Skeletal muscle tissue (tissue), 4 donors: Measurements from ENCODE around the gene HOXB9. TPM values are rescaled to one million over a fixed set of nuclear protein-coding genes. Genes with fewer than 3 reads are reported as not detected.

Source experiments
- H3K27ac ChIP-seq: one replicate; pipeline ENCODE4 v1.7.0; 2013; ENCODE audit warnings: mild to moderate bottlenecking, low read depth, low read length, inconsistent platforms
- H3K27me3 ChIP-seq, 3 donors: one replicate each; pipeline ENCODE4 v1.7.0; 2013; ENCODE audit warnings: low read length in 3 of 3; ENCODE audit not compliant: control insufficient read depth in 3 of 3, insufficient read depth in 3 of 3
- H3K36me3 ChIP-seq, 3 donors: one replicate each; pipeline ENCODE4 v1.7.0; 2013; ENCODE audit warnings: low read length in 3 of 3; ENCODE audit not compliant: control insufficient read depth in 3 of 3, insufficient read depth in 3 of 3
- H3K4me1 ChIP-seq, 3 donors: one replicate each; pipeline ENCODE4 v1.7.0; 2013; ENCODE audit warnings: low read length in 3 of 3, mild to moderate bottlenecking in 3 of 3; ENCODE audit not compliant: control insufficient read depth in 3 of 3, insufficient read depth in 3 of 3
- H3K4me3 ChIP-seq, 3 donors: one replicate each; pipeline ENCODE4 v1.7.0; 2013; ENCODE audit warnings: low read length in 3 of 3
- H3K9ac ChIP-seq, 3 donors: one replicate each; pipeline ENCODE4 v1.7.0; 2013; ENCODE audit warnings: low read length in 3 of 3, mild to moderate bottlenecking in 3 of 3, moderate library complexity in 2 of 3, low read depth in 1 of 3
- H3K9me3 ChIP-seq, 3 donors: one replicate each; pipeline ENCODE4 v1.7.0; 2013; ENCODE audit warnings: low read length in 3 of 3; ENCODE audit not compliant: control insufficient read depth in 3 of 3
- total RNA-seq: library from RNA; depleted of rRNA; stranded (reverse); fragments of >200 nt; gene quantifications from one replicate; pipeline ENCODE4 v1.2.3, GENCODE V29; 2014
- donor health status: Osteomylitis.

HOXB9 gene
- total RNA-seq, 1 donor from 2014 or later = not detected

GRCh38 chr17:48630925-48631692 lies 5.0 kb upstream of the HOXB9 start:
- Histone ChIP-seq H3K4me1 (peaks cover 0 to 4% (median under 1%) of the 10 kb centered on the region in 3 donors), H3K9me3 (no peaks in the 10 kb centered on the region), H3K36me3 (no peaks in the 10 kb centered on the region), H3K4me3 (no peak overlapping the region), H3K27me3 (peaks cover 96 to 98% (median 97%) of the 10 kb centered on the region in 3 donors), H3K9ac (no peak overlapping the region), H3K27ac (no peak overlapping the region)

GRCh38 chr17:48630009-48630924 lies 4.1 kb upstream of the HOXB9 start:
- Histone ChIP-seq H3K4me3 (no peak overlapping the region), H3K27me3 (peaks cover 96 to 98% (median 97%) of the 10 kb centered on the region in 3 donors), H3K27ac (no peak overlapping the region), H3K9ac (no peak overlapping the region), H3K4me1 (peaks cover 8 to 12% (median 9%) of the 10 kb centered on the region in 3 donors), H3K36me3 (no peaks in the 10 kb centered on the region), H3K9me3 (no peaks in the 10 kb centered on the region)

- H3K9ac ChIP-seq = no peak overlapping the region
- no peaks in the 10 kb centered on the region for H3K36me3 ChIP-seq
- no peaks in the 10 kb centered on the region for H3K9me3 ChIP-seq
- H3K4me1 ChIP-seq = peaks cover 12 to 17% (median 13%) of the 10 kb centered on the region in 3 donors
- no peak overlapping the region for H3K27ac ChIP-seq
- peaks cover 95 to 98% (median 97%) of the 10 kb centered on the region in 3 donors for H3K27me3 ChIP-seq
- H3K4me3 ChIP-seq = no peak overlapping the region
Observed at GRCh38 chr17:48629411-48629759, 3.2 kb upstream of the HOXB9 start.

- H3K27ac ChIP-seq = no peak overlapping the region
- no peak overlapping the region for H3K9ac ChIP-seq
- H3K9me3 ChIP-seq = no peaks in the 10 kb centered on the region
- H3K36me3 ChIP-seq = no peaks in the 10 kb centered on the region
- no peak overlapping the region for H3K4me3 ChIP-seq
- peaks cover 12 to 15% (median 13%) of the 10 kb centered on the region in 3 donors for H3K4me1 ChIP-seq
- H3K27me3 ChIP-seq = peaks cover 96 to 99% (median 97%) of the 10 kb centered on the region in 3 donors
Observed at GRCh38 chr17:48628649-48629410, 2.7 kb upstream of the HOXB9 start.

- Histone ChIP-seq H3K36me3 (no peaks in the 10 kb centered on the region), H3K27ac (no peak overlapping the region), H3K4me3 (no peak overlapping the region), H3K9me3 (no peaks in the 10 kb centered on the region), H3K4me1 (peaks cover 12 to 15% (median 13%) of the 10 kb centered on the region in 3 donors), H3K9ac (no peak overlapping the region), H3K27me3 (peaks cover 96 to 99% (median 97%) of the 10 kb centered on the region in 3 donors)
Observed at GRCh38 chr17:48627623-48628521, 1.7 kb upstream of the HOXB9 start.

- Histone ChIP-seq H3K9me3 (no peaks in the 10 kb centered on the region), H3K27ac (no peak overlapping the region), H3K4me3 (no peak overlapping the region), H3K27me3 (peaks cover 96 to 99% (median 97%) of the 10 kb centered on the region in 3 donors), H3K36me3 (no peaks in the 10 kb centered on the region), H3K4me1 (peaks cover 12 to 15% (median 13%) of the 10 kb centered on the region in 3 donors), H3K9ac (no peak overlapping the region)
Observed at GRCh38 chr17:48627118-48627597, 1.0 kb upstream of the HOXB9 start.

GRCh38 chr17:48625495-48626244 lies 488 bp downstream of the HOXB9 start:
- H3K36me3 ChIP-seq = no peaks in the 10 kb centered on the region
- H3K27me3 ChIP-seq = peaks cover 95 to 98% (median 96%) of the 10 kb centered on the region in 3 donors
- peaks cover 12 to 15% (median 13%) of the 10 kb centered on the region in 3 donors for H3K4me1 ChIP-seq
- H3K9me3 ChIP-seq = no peaks in the 10 kb centered on the region
- no peak overlapping the region for H3K27ac ChIP-seq
- peak overlapping the region; percentile 43 to 57 (median 49) for H3K4me3 ChIP-seq
- peak overlapping the region in 1 of 3 donors; percentile 42 for H3K9ac ChIP-seq

- Histone ChIP-seq H3K4me3 (peak overlapping the region; percentile 35 to 57 (median 43)), H3K27ac (no peak overlapping the region), H3K36me3 (no peaks in the 10 kb centered on the region), H3K4me1 (peaks cover 12 to 15% (median 13%) of the 10 kb centered on the region in 3 donors), H3K9me3 (no peaks in the 10 kb centered on the region), H3K27me3 (peaks cover 95 to 97% (median 96%) of the 10 kb centered on the region in 3 donors), H3K9ac (peak overlapping the region in 2 of 3 donors; percentile 40 to 42)
Observed at GRCh38 chr17:48624544-48625494, 1.3 kb downstream of the HOXB9 start.
